PC-3 (cell line): ENCODE data around the gene CARMIL1. TPM values are rescaled to one million over a fixed set of nuclear protein-coding genes. Genes with fewer than 3 reads are reported as not detected.

Experiments used
- ATAC-seq: fragments of 200-7000 bp; cut with Tn5 transposase; 2 replicates; pipeline ENCODE4 v1.9.1; 2020; ENCODE audit warnings: mild to moderate bottlenecking, moderate library complexity
- BruUV-seq: library from RNA; stranded (reverse); fragments of 400-500 nt; replicated peaks from 2 replicates; lab custom pipeline; 2021; lab: Mats Ljungman, UMichigan
- CTCF ChIA-PET: fragments of 300-600 bp; sonication (Branson Sonifier 250); formaldehyde crosslinking; loops from one replicate; lab custom pipeline; 2022; ENCODE audit warnings: antibody characterized with exemption; lab: Charles Lee
- POLR2A ChIA-PET: fragments of 300-600 bp; sonication (Branson Sonifier 250); formaldehyde crosslinking; loops from one replicate; lab custom pipeline; 2022; ENCODE audit warnings: antibody characterized with exemption; ENCODE audit not compliant: unreplicated experiment; lab: Charles Lee
- DNase-seq: peaks from one replicate; pipeline ENCODE4 v3.0.0-alpha.2; 2015
- H2AFZ ChIP-seq: fragments of 300-600 bp; sonication (generic); 2 replicates; pipeline ENCODE4 v1.6.0; 2016; ENCODE audit warnings: antibody characterized with exemption, low read length
- H3F3A ChIP-seq: fragments of 300-600 bp; sonication (generic); one replicate; pipeline ENCODE4 v1.6.0; 2017; ENCODE audit warnings: antibody characterized with exemption, low read length, control low read depth, mild to moderate bottlenecking; ENCODE audit not compliant: unreplicated experiment
- H3K27ac ChIP-seq: fragments of 300-600 bp; sonication (generic); 2 replicates; pipeline ENCODE4 v1.5.1; 2016; ENCODE audit warnings: mild to moderate bottlenecking, low read length
- H3K27me3 ChIP-seq: fragments of 300-600 bp; sonication (generic); 2 replicates; pipeline ENCODE4 v1.6.1; 2016; ENCODE audit warnings: low read length, mixed read lengths
- H3K36me3 ChIP-seq: fragments of 300-600 bp; sonication (generic); 2 replicates; pipeline ENCODE4 v1.6.1; 2016; ENCODE audit warnings: low read depth, mixed run types, low read length, mixed read lengths
- H3K4me1 ChIP-seq: fragments of 300-600 bp; sonication (generic); 2 replicates; pipeline ENCODE4 v1.5.1; 2016; ENCODE audit warnings: low read length; ENCODE audit not compliant: insufficient read depth
- H3K4me2 ChIP-seq: fragments of 300-600 bp; sonication (generic); 2 replicates; pipeline ENCODE4 v1.6.0; 2016; ENCODE audit warnings: low read length
- H3K4me3 ChIP-seq: fragments of 300-600 bp; sonication (generic); 2 replicates; pipeline ENCODE4 v1.5.1; 2016; ENCODE audit warnings: mild to moderate bottlenecking, low read length, mixed read lengths
- H3K79me2 ChIP-seq: fragments of 300-600 bp; sonication (generic); 2 replicates; pipeline ENCODE4 v1.6.1; 2017; ENCODE audit warnings: low read length, mixed read lengths
- H3K9ac ChIP-seq: fragments of 300-600 bp; sonication (generic); 2 replicates; pipeline ENCODE4 v1.6.0; 2016; ENCODE audit warnings: mild to moderate bottlenecking, low read length
- H3K9me2 ChIP-seq: fragments of 300-600 bp; sonication (generic); replicated peaks from 2 replicates; pipeline ENCODE4 v1.6.1; 2016; ENCODE audit warnings: mixed run types, low read length, mixed read lengths
- H3K9me3 ChIP-seq: fragments of 300-600 bp; sonication (generic); 2 replicates; pipeline ENCODE4 v1.6.1; 2016; ENCODE audit warnings: low read length, mixed read lengths
- H4K20me1 ChIP-seq: fragments of 300-600 bp; sonication (generic); 2 replicates; pipeline ENCODE4 v1.6.1; 2016; ENCODE audit warnings: low read length, mixed read lengths
- EZH2 ChIP-seq: fragments of 300-600 bp; sonication (generic); IDR thresholded peaks from one replicate; pipeline ENCODE4 v1.6.1; 2017; ENCODE audit warnings: antibody characterized with exemption, mild to moderate bottlenecking, low read length; ENCODE audit not compliant: unreplicated experiment
- EZH2phosphoT487 ChIP-seq: fragments of 300-600 bp; sonication (generic); IDR thresholded peaks from 2 replicates; pipeline ENCODE4 v1.6.1; 2018; ENCODE audit warnings: mild to moderate bottlenecking, antibody characterized with exemption, low read length, borderline replicate concordance
- intact Hi-C: fragments of 100-400 bp; cut with micrococcal nuclease; formaldehyde crosslinking; loops from 2 replicates; pipeline ENCODE4 v1.9.0; 2023
- total RNA-seq: library from RNA; depleted of rRNA; stranded (reverse); fragments of >200 nt; gene quantifications from 2 replicates; pipeline ENCODE4 v1.2.3, GENCODE V29; 2014
- TF ChIP-seq, protein P1 (sequence below): fragments of 300-600 bp; sonication (generic); conservative IDR thresholded peaks from 2 replicates; pipeline ENCODE4 v1.5.1; 2017; ENCODE audit warnings: antibody characterized with exemption, low read depth, mild to moderate bottlenecking, low read length

CARMIL1 gene
- total RNA-seq, 1 experiment from 2014 or later: 22.0 TPM

DNA sequence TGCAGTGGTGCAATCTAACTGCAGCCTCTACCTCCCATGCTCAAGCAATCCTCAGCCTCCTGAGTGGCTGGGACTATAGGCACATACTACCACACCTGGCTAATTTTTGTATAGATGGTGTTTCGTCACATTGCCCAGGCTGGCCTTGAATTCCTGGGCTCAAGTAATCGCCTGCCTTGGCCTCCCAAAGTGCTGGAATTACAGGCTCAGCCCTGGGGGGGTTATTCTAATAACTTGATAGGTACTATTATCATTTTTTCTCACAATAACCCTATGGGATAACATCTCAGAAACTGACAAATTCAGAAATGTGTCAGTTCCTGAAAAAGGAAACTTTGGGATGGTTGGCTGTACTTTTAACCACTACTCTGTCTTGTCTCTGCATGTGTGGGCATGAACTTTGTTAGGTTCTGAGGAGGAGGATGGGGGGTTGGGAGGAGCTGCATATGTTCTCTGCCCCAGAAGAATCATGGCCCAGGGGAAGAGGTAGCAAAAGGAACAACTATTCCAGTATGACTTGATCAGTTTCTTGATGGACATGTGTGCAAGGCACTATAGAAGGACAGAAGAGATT lies 169.9 kb downstream of the CARMIL1 start:
- POLR2A ChIA-PET: no interaction called here

DNA sequence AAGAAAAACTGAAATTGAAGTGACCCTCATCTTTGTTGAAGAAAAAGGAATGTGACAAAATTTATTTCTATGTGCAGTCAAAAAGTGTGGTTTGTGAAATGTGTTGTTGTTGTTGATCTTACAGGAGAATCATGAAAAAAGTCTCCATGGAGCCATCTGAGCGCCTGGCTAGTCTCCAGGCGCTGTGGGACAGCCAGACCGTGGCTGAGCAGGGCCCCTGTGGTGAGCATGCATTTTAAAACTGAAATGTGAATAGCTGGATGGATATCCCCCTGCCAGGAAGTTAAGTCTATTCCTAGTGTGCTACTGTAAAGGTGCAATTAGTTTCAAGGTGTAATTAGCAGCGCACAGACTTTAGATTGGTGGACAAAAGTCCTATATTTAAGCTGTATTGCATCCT lies 170.6 kb downstream of the CARMIL1 start:
- CTCF ChIA-PET: no interaction called here
- Histone ChIP-seq H2AFZ (no peak overlapping the region), H3K27me3 (no peaks in the 10 kb centered on the region), H3K4me2 (peak overlapping the region; percentile 2; the same call in 1 of the 2 replicates), H4K20me1 (no peaks in the 10 kb centered on the region), H3K9me2 (no peaks in the 10 kb centered on the region), H3F3A (no peaks in the 10 kb centered on the region), H3K79me2 (no peaks in the 10 kb centered on the region), H3K36me3 (peaks cover 7% of the 10 kb centered on the region; the same call in 1 of the 2 replicates), H3K4me1 (peaks cover 58% of the 10 kb centered on the region), H3K4me3 (no peak overlapping the region), H3K27ac (peak overlapping the region; percentile 31), H3K9me3 (no peaks in the 10 kb centered on the region), H3K9ac (no peak overlapping the region)
- no TSS peak for BruUV-seq
- intact Hi-C loops: no loop called here
- ATAC-seq (no peak), DNase-seq (no peak)
- POLR2A ChIA-PET: no interaction called here
- TF ChIP-seq, protein P1, sequence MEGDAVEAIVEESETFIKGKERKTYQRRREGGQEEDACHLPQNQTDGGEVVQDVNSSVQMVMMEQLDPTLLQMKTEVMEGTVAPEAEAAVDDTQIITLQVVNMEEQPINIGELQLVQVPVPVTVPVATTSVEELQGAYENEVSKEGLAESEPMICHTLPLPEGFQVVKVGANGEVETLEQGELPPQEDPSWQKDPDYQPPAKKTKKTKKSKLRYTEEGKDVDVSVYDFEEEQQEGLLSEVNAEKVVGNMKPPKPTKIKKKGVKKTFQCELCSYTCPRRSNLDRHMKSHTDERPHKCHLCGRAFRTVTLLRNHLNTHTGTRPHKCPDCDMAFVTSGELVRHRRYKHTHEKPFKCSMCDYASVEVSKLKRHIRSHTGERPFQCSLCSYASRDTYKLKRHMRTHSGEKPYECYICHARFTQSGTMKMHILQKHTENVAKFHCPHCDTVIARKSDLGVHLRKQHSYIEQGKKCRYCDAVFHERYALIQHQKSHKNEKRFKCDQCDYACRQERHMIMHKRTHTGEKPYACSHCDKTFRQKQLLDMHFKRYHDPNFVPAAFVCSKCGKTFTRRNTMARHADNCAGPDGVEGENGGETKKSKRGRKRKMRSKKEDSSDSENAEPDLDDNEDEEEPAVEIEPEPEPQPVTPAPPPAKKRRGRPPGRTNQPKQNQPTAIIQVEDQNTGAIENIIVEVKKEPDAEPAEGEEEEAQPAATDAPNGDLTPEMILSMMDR: no peak
- TF ChIP-seq EZH2phosphoT487: no peak
- TF ChIP-seq EZH2: no peak

More for the DNA sequence above, 169.9 kb downstream of the CARMIL1 start:
- no peaks in the 10 kb centered on the region for H3K27me3 ChIP-seq
- TF ChIP-seq EZH2 (no peak), EZH2phosphoT487 (no peak)
- TF ChIP-seq, protein P1: no peak
- ATAC-seq (no peak), DNase-seq (no peak)
- H3K36me3 ChIP-seq: peaks cover 7% of the 10 kb centered on the region; the same call in 1 of the 2 replicates
- H2AFZ ChIP-seq: no peak overlapping the region
- no peak overlapping the region for H3K4me2 ChIP-seq
- H3K4me1 ChIP-seq: peaks cover 54% of the 10 kb centered on the region
- H3K9me3 ChIP-seq: no peaks in the 10 kb centered on the region
- no peaks in the 10 kb centered on the region for H3K9me2 ChIP-seq
- no peaks in the 10 kb centered on the region for H4K20me1 ChIP-seq
- no peaks in the 10 kb centered on the region for H3F3A ChIP-seq
- intact Hi-C loops: no loop called here
- no peaks in the 10 kb centered on the region for H3K79me2 ChIP-seq
- H3K4me3 ChIP-seq: no peak overlapping the region
- CTCF ChIA-PET: no interaction called here
- no peak overlapping the region for H3K9ac ChIP-seq
- BruUV-seq: no TSS peak
- H3K27ac ChIP-seq: no peak overlapping the region

DNA sequence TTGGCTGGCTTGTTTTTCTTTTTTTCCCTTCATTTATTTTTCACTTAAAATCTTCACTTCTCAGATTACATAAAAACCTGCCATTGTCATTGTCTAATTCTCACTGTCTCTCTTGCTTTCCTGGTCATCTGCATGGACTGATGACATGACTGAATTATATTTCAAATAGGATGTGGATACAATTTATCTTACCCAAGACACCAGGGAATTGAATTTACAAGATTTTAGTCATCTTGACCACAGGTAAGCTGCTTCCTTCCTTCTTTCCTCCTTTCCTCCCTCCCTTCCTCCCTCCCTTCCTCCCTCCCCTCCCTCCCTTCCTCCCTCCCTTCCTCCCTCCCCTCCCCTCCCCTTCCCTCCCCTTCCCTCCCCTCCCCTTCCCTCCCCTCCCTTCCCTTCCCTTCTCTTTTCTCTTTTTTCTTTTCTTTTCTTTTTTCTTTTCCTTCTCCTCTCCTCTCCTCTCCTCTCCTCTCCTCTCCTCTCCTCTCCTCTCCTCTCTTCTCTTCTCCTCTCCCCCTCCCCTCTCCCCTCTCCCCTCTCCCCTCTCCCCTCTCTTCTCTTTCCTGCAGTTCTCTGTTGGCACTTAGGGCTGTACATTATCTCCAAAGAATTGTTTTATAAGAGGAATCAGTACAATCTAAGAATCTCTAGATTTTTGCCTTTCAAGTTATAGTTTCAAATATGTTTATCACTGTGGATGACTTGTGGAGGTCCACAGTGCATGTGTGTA lies 171.5 kb downstream of the CARMIL1 start:
- Histone ChIP-seq H3K4me3 (no peak overlapping the region), H3K36me3 (peaks cover 5% of the 10 kb centered on the region; the same call in 1 of the 2 replicates), H3K27me3 (no peaks in the 10 kb centered on the region), H3K27ac (peak overlapping the region; percentile 31), H3K4me1 (peaks cover 58% of the 10 kb centered on the region), H2AFZ (no peak overlapping the region), H3K4me2 (peak overlapping the region; percentile 2; the same call in 1 of the 2 replicates), H3F3A (no peaks in the 10 kb centered on the region), H3K79me2 (no peaks in the 10 kb centered on the region), H3K9me3 (no peaks in the 10 kb centered on the region), H3K9me2 (no peaks in the 10 kb centered on the region), H3K9ac (no peak overlapping the region), H4K20me1 (no peaks in the 10 kb centered on the region)
- CTCF ChIA-PET: no interaction called here
- no TSS peak for BruUV-seq
- TF ChIP-seq, protein P1: no peak
- intact Hi-C loops: no loop called here
- DNase-seq: peak; percentile 72
- POLR2A ChIA-PET: no interaction called here
- ATAC-seq: peak; percentile 59
